Ascending aorta (tissue), 2 donors: ENCODE measurements around the gene MCOLN1. TPM values are rescaled to one million over a fixed set of nuclear protein-coding genes. Genes with fewer than 3 reads are reported as not detected.

Source experiments
- DNase-seq, 2 donors: peaks; one replicate each; pipeline ENCODE4 v3.0.0-alpha.2; 2019; ENCODE audit warnings: low spot score in 2 of 2
- H3K27ac ChIP-seq, 2 donors: fragments of 200-600 bp; sonication (generic); one replicate each; pipeline ENCODE4 v1.5.1; 2016 to 2017; ENCODE audit warnings: mild to moderate bottlenecking in 1 of 2
- H3K27me3 ChIP-seq: fragments of 200-600 bp; sonication (generic); one replicate; pipeline ENCODE4 v1.5.1; 2017
- H3K36me3 ChIP-seq, 2 donors: fragments of 200-600 bp; sonication (generic); one replicate each; pipeline ENCODE4 v1.5.1; 2016
- H3K4me1 ChIP-seq, 2 donors: fragments of 200-600 bp; sonication (generic); one replicate each; pipeline ENCODE4 v1.5.1; 2016 to 2017; ENCODE audit warnings: mild to moderate bottlenecking in 1 of 2
- H3K4me3 ChIP-seq, 2 donors: fragments of 200-600 bp; sonication (generic); one replicate each; pipeline ENCODE4 v1.5.1; 2016 to 2017; ENCODE audit warnings: mild to moderate bottlenecking in 1 of 2
- H3K9me3 ChIP-seq, 2 donors: fragments of 200-600 bp; sonication (generic); one replicate each; pipeline ENCODE4 v1.5.1; 2016
- CTCF ChIP-seq, 3 experiments: fragments of 200-600 bp in 2 of 3; fragments of 450-650 bp in 1 of 3; sonication (generic) in 2 of 3; IDR thresholded peaks; one replicate each; pipeline ENCODE4 v1.5.1; 2016 to 2019; ENCODE audit warnings: antibody characterized with exemption in 3 of 3, mild to moderate bottlenecking in 1 of 3, moderate library complexity in 1 of 3
- intact Hi-C: fragments of 100-400 bp; cut with DNase I; formaldehyde crosslinking; loops from one replicate; pipeline ENCODE4 v1.15.1; 2023
- total RNA-seq: library from RNA; depleted of rRNA; stranded (reverse); fragments of >200 nt; gene quantifications from one replicate; pipeline ENCODE4 v1.1.0, GENCODE V29; 2016

Gene MCOLN1
- total RNA-seq, 1 donor from 2014 or later, result 11.9 TPM

- Histone ChIP-seq H3K4me3 (no peak overlapping the region), H3K9me3 (no peaks in the 10 kb centered on the region), H3K27ac (no peak overlapping the region), H3K36me3 (no peaks in the 10 kb centered on the region), H3K4me1 (peaks cover 0 to 6% of the 10 kb centered on the region in 2 donors), H3K27me3 (no peaks in the 10 kb centered on the region)
- no peak for DNase-seq
- intact Hi-C loops, result no loop called here
- TF ChIP-seq CTCF (IDR thresholded peaks at IDR 0.05), result no peak
Observed at GRCh38 chr19:7483720-7484201, 38.7 kb upstream of the MCOLN1 start.

DNA sequence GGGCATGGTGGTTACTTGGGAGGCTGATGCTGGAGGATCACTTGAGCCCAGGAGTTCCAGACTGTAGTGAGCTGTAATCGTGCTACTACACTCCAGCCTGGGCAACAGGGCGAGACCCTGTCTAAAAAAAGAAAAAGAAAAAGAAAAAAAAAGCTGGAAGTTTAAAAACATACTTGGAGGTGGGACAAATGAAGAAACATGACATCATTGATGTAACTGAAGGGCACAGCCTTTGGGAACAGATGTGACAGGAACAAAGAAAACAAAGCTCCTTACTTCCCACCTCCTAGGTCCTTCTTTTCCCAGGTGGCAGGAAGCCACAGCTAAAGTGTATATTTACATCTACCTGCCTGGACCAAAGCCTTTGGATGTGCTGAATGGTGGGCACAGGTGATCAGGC lies 35.5 kb upstream of the MCOLN1 start:
- DNase-seq, result no peak
- intact Hi-C loops, result loop anchor here (5.0 kb wide), 1 partner anchor 1115 kb away; the partner anchor contains the start of gene ALKBH7
- no peak for TF ChIP-seq CTCF (IDR thresholded peaks at IDR 0.05)
- no peaks in the 10 kb centered on the region for H3K27me3 ChIP-seq
- peaks cover 0 to 6% of the 10 kb centered on the region in 2 donors for H3K4me1 ChIP-seq
- no peaks in the 10 kb centered on the region for H3K36me3 ChIP-seq
- H3K9me3 ChIP-seq, result no peaks in the 10 kb centered on the region
- H3K27ac ChIP-seq, result no peak overlapping the region
- H3K4me3 ChIP-seq, result no peak overlapping the region

DNA sequence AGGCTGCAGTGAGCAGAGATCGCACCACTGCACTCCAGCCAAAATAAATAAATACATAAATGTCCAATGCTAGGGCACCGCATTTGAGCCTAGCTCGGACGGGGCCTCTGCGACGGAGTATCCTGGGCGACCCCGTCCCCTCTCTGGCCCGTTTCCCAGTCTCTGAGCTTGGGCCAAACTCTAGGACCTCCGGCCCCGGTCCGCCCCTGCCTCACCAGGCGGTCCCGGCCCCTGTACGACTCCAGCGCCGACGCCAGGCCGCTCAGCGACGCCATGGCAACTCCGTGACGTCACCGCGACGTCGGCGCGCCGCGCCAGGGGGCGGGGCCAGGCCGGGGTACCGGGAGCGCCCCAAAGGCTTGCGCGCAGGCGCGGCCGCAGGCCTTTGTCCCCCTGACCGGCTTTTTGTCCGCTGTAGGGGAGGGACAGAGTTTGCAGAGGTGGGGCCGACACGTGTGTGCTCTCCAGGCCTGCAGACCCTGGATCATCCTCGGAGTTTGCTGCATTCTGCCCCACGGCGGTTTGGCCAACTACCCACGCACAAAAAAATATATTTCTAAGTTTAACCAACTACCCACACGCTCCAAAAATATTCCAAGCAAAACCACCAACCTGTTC lies 33.6 kb upstream of the MCOLN1 start, which contains the start of gene PEX11G:
TSS of gene PEX11G (minus strand) at position 300 of the 618 bp plus-strand sequence. CDS start at position 275, 25 bp downstream.
- intact Hi-C loops, result loop anchor here (1.0 to 5.0 kb wide), 3 partner anchors 26 to 1117 kb away; partner anchors contain the start of gene ALKBH7
- TF ChIP-seq CTCF (IDR thresholded peaks at IDR 0.05), result no peak
- H3K27ac ChIP-seq, result peak within 1 kb of the TSS; percentile 70 to 84

GRCh38 chr19:7489609-7490044 lies 32.8 kb upstream of the MCOLN1 start:
- H3K27ac ChIP-seq, result peak overlapping the region in 1 of 2 donors; percentile 70

More for the DNA sequence above, 33.6 kb upstream of the MCOLN1 start, which contains the start of gene PEX11G:
- DNase-seq, result peak; percentile 37 to 93
- H3K9me3 ChIP-seq, result no peaks in the 10 kb centered on the region
- H3K27me3 ChIP-seq, result no peaks in the 10 kb centered on the region
- peak within 1 kb of the TSS; percentile 73 to 84 for H3K4me3 ChIP-seq
- H3K36me3 ChIP-seq, result no peaks in the 10 kb centered on the region
- H3K4me1 ChIP-seq, result peaks cover 0 to 4% of the 10 kb centered on the region in 2 donors

GRCh38 chr19:7492142-7492541 lies 30.3 kb upstream of the MCOLN1 start:
- H3K27me3 ChIP-seq, result no peaks in the 10 kb centered on the region
- H3K4me3 ChIP-seq, result no peak overlapping the region
- TF ChIP-seq CTCF (IDR thresholded peaks at IDR 0.05), result no peak
- peaks cover 0 to 4% of the 10 kb centered on the region in 2 donors for H3K4me1 ChIP-seq
- intact Hi-C loops, result no loop called here
- no peaks in the 10 kb centered on the region for H3K36me3 ChIP-seq
- H3K9me3 ChIP-seq, result no peaks in the 10 kb centered on the region
- no peak overlapping the region for H3K27ac ChIP-seq
- no peak for DNase-seq

More at GRCh38 chr19:7489609-7490044, 32.8 kb upstream of the MCOLN1 start:
- Histone ChIP-seq H3K9me3 (no peaks in the 10 kb centered on the region), H3K36me3 (no peaks in the 10 kb centered on the region), H3K4me3 (peak overlapping the region in 1 of 2 donors; percentile 73), H3K4me1 (peaks cover 0 to 4% of the 10 kb centered on the region in 2 donors), H3K27me3 (no peaks in the 10 kb centered on the region)
- no peak for DNase-seq
- TF ChIP-seq CTCF (IDR thresholded peaks at IDR 0.05), result no peak
- intact Hi-C loops, result loop anchor here (1.0 to 5.0 kb wide), 2 partner anchors 45 to 1117 kb away; partner anchors contain the start of gene ALKBH7
